Measurements from ENCODE around the gene OGFOD3.

DNA sequence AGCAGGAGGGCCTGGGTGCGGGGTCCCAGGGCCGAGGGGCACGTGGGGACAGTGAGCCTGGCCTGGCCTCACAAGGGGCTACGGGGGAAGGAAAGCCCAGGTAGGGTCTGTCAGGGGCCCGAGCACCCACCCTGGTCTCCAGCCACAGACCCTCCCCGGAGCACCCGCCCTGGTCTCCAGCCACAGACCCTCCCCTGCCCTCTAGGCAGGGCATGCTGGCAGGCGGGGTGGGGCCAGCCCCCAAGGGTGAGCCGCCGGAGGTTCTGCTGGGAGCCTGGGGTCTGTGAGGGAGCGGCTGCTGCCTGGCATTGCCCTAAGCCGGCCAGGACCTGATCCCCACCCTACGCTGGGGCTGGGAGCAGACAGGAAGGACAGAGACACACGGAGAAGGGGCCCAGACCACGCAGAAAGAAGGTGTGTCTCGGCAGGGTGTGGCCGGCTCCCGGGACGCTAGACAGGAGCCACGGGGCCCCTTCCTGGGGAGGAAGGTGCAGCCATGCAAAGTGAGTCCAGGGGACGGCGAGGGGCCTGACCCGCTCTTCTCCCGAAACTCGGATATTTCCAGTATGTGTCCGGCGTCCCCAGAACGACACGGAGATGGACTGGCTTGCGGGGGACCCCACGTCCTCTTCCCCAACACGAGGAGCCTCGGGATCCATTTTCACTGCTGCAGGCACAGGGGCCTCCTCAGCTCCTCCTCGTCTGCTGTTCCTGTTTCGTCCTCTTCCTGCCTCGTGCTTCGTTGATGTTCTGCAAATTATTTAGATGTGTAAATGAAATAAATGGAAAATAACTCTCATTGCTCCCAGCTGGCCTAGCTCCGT lies 31.3 kb downstream of the OGFOD3 start:
- TF ChIP-seq, protein P1, sequence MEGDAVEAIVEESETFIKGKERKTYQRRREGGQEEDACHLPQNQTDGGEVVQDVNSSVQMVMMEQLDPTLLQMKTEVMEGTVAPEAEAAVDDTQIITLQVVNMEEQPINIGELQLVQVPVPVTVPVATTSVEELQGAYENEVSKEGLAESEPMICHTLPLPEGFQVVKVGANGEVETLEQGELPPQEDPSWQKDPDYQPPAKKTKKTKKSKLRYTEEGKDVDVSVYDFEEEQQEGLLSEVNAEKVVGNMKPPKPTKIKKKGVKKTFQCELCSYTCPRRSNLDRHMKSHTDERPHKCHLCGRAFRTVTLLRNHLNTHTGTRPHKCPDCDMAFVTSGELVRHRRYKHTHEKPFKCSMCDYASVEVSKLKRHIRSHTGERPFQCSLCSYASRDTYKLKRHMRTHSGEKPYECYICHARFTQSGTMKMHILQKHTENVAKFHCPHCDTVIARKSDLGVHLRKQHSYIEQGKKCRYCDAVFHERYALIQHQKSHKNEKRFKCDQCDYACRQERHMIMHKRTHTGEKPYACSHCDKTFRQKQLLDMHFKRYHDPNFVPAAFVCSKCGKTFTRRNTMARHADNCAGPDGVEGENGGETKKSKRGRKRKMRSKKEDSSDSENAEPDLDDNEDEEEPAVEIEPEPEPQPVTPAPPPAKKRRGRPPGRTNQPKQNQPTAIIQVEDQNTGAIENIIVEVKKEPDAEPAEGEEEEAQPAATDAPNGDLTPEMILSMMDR (IDR thresholded peaks at IDR 0.05; ENCODE audit: poor library complexity): no peak
- no peak for TF ChIP-seq EZH2 (IDR thresholded peaks at IDR 0.05; ENCODE audit: borderline replicate concordance)

Measured in hepatocyte (in vitro differentiated cells).